ENCODE measurements around the gene SLC36A2. TPM values are rescaled to one million over a fixed set of nuclear protein-coding genes. Genes with fewer than 3 reads are reported as not detected.

The SLC36A2 gene
- total and polyA plus RNA-seq, 9 donors: 0.04 to 0.19 (median 0.12) TPM; not detected in 5

DNA sequence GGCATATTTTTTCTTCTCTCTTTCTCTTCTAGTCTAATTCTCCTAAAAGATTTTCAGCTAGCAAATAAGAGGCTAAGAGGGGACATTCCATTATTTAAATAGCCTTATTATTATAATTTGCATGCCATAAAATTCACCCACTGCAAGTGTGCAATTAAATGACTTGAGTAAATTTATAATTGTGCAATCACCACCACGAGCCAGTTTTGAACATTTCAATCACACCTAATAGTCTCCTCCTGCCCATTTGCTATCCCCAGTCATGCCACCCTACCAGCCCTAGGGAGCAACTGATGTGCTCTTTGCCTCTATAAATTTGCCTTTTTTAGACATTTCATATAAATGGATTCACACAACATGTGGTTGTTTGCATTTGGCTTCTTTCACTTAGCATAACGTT is 12.0 kb upstream of the SLC36A2 start:
- no peaks in the 10 kb centered on the region for H3K36me3 ChIP-seq (ENCODE audit: control insufficient read depth, insufficient read depth, low read length)
- no peak overlapping the region for H3K4me3 ChIP-seq (ENCODE audit: low read length)
- H3K9me3 ChIP-seq (replicated peaks; ENCODE audit: control insufficient read depth, low read depth, low read length): peaks cover 4% of the 10 kb centered on the region
- no peak for DNase-seq
- H3K27ac ChIP-seq (ENCODE audit: low read length): no peak overlapping the region
- no CpG with 5 or more reads among the region's 2 CpGs for WGBS (ENCODE audit: insufficient coverage)
- H3K4me1 ChIP-seq (ENCODE audit: control insufficient read depth, insufficient read depth, low read length): no peaks in the 10 kb centered on the region
- H3K27me3 ChIP-seq (ENCODE audit: control insufficient read depth, insufficient read depth, low read length): no peaks in the 10 kb centered on the region

DNA sequence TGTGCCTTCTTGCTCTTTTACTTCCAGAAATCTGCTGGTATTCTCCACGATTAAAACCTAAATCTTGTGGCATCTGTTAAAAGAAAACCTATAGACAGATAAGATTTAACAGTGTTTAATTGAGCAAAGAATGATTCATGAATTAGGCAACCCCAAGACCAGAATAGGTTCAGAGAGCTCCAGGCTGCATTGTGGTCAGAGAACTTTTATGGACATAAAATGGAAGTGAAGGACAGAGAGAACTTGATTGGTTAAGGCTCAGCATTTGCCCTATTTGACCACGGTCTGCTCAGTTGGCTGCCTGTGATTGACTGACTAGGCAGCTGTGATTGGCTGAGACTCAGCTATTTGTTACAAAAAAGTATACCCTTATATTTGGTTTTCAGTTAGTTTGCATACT is 10.4 kb upstream of the SLC36A2 start:
- Histone ChIP-seq H3K9me3 (replicated peaks; ENCODE audit: control insufficient read depth, low read depth, low read length) (no peaks in the 10 kb centered on the region), H3K27ac (ENCODE audit: low read length) (no peak overlapping the region), H3K4me1 (ENCODE audit: control insufficient read depth, insufficient read depth, low read length) (no peaks in the 10 kb centered on the region), H3K27me3 (ENCODE audit: control insufficient read depth, insufficient read depth, low read length) (no peaks in the 10 kb centered on the region), H3K4me3 (ENCODE audit: low read length) (no peak overlapping the region), H3K36me3 (ENCODE audit: control insufficient read depth, insufficient read depth, low read length) (no peaks in the 10 kb centered on the region)
- no peak for DNase-seq
- 60% methylated on average over 1 of the region's 2 CpGs for WGBS (ENCODE audit: insufficient coverage)

DNA sequence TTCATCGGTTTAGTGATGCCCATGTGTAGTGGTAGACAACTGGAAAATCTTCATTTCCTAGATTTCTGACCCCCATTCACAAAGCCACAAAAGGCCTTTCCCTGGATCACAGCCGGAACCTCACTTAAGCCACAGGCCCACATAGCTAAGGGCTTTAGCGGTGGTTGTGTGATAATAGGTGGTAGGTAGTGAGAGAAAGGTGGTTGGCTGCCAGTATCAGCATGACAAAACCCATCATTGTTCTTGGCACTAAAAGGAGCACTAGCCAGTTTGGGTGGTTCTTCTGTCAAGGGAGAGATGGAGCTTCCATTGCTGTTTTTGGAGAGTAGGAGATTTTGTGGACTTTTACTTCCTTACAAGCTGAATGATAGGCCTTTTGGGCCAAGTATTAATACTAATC is 9.7 kb upstream of the SLC36A2 start:
- Histone ChIP-seq H3K4me3 (ENCODE audit: low read length) (no peak overlapping the region), H3K36me3 (ENCODE audit: control insufficient read depth, insufficient read depth, low read length) (no peaks in the 10 kb centered on the region), H3K9me3 (replicated peaks; ENCODE audit: control insufficient read depth, low read depth, low read length) (no peaks in the 10 kb centered on the region), H3K4me1 (ENCODE audit: control insufficient read depth, insufficient read depth, low read length) (no peaks in the 10 kb centered on the region), H3K27ac (ENCODE audit: low read length) (no peak overlapping the region), H3K27me3 (ENCODE audit: control insufficient read depth, insufficient read depth, low read length) (no peaks in the 10 kb centered on the region)
- no peak for DNase-seq
- WGBS (ENCODE audit: insufficient coverage): no CpG with 5 or more reads among the region's 3 CpGs

DNA sequence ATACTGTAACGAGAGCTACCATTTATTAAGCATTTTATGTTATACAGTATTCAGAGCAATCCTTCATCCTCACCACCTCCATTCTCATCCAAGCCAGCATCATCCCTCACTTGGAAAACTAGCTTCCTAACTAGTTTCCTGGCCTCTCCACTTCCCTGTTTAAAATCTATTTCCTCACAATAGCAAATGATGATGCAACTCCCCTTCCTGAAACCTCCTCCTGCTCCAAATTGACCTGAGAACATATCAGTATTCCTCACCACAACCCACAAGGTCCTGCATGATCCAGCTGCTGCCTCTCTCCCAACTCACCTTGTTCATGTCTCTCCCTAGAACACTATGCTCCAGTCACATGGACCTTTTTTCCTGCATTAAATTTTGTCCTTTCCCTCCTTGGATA is 4.3 kb upstream of the SLC36A2 start:
- Histone ChIP-seq H3K36me3 (ENCODE audit: control insufficient read depth, insufficient read depth, low read length) (no peaks in the 10 kb centered on the region), H3K27me3 (ENCODE audit: control insufficient read depth, insufficient read depth, low read length) (peaks cover 5% of the 10 kb centered on the region), H3K4me3 (ENCODE audit: low read length) (no peak overlapping the region), H3K4me1 (ENCODE audit: control insufficient read depth, insufficient read depth, low read length) (no peaks in the 10 kb centered on the region), H3K9me3 (replicated peaks; ENCODE audit: control insufficient read depth, low read depth, low read length) (no peaks in the 10 kb centered on the region), H3K27ac (ENCODE audit: low read length) (no peak overlapping the region)
- 83% methylated on average over 1 of the region's 1 CpG for WGBS (ENCODE audit: insufficient coverage)
- DNase-seq: no peak

DNA sequence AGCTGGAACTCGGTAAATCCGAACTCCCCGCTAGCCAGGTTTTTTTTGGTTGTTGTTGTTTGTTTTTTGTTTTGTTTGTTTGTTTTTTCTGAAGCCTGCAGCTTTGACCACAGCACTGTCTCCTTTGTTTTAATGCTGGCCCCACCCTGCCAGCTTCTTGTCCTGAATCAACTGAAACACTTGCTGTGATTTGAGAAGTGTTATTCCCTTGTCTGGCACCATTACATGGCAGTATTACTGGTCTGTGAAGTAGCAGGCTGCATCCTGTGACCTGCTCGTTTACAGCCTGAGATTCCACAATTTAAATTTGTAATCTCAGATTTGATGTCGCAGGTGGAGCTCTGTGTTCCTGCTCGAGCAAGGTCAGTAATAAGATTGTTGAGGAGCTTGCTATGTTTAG is 1.4 kb upstream of the SLC36A2 start:
- Histone ChIP-seq H3K36me3 (ENCODE audit: control insufficient read depth, insufficient read depth, low read length) (no peaks in the 10 kb centered on the region), H3K27me3 (ENCODE audit: control insufficient read depth, insufficient read depth, low read length) (peaks cover 10% of the 10 kb centered on the region), H3K4me3 (ENCODE audit: low read length) (no peak overlapping the region), H3K4me1 (ENCODE audit: control insufficient read depth, insufficient read depth, low read length) (no peaks in the 10 kb centered on the region), H3K9me3 (replicated peaks; ENCODE audit: control insufficient read depth, low read depth, low read length) (no peaks in the 10 kb centered on the region), H3K27ac (ENCODE audit: low read length) (no peak overlapping the region)
- DNase-seq: no peak
- WGBS (ENCODE audit: insufficient coverage): 44% methylated on average over 5 of the region's 6 CpGs

DNA sequence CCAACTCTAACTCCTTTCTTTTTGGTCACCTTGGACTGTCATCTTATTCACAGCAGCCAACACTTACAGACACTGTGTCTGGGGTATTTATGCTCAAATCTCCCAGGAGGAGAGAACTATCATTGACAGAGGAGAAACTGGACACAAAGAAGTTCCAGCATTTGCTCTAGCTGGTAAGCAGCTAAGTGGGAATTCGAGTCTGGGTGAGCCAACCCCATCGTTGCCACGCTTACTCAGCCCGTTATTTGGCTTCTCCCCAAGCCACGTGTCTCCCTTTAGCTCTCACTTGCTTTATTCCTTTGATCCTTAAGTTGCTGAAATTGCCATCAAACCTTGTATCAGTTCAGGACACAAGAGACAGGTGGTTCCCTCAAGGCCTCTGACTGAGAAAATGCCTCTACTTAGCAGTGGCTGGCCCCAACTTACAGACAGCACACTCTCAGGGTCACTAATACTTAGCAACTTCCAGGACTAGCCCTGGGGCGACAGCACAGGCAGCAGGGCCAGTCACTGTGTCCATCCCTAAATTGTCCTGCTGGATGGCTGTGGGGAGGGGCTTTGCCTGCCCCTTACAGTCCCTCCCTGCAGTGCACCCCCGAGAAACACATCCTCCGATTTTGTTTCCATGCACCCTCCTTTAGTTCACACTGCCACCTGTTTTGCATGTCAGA is 1.4 kb downstream of the SLC36A2 start:
- Histone ChIP-seq H3K27me3 (ENCODE audit: control insufficient read depth, insufficient read depth, low read length) (peaks cover 14% of the 10 kb centered on the region), H3K4me3 (ENCODE audit: low read length) (no peak overlapping the region), H3K9me3 (replicated peaks; ENCODE audit: control insufficient read depth, low read depth, low read length) (no peaks in the 10 kb centered on the region), H3K36me3 (ENCODE audit: control insufficient read depth, insufficient read depth, low read length) (no peaks in the 10 kb centered on the region), H3K4me1 (ENCODE audit: control insufficient read depth, insufficient read depth, low read length) (no peaks in the 10 kb centered on the region), H3K27ac (ENCODE audit: low read length) (no peak overlapping the region)
- DNase-seq: no peak
- 21% methylated on average over 7 of the region's 8 CpGs for WGBS (ENCODE audit: insufficient coverage)

DNA sequence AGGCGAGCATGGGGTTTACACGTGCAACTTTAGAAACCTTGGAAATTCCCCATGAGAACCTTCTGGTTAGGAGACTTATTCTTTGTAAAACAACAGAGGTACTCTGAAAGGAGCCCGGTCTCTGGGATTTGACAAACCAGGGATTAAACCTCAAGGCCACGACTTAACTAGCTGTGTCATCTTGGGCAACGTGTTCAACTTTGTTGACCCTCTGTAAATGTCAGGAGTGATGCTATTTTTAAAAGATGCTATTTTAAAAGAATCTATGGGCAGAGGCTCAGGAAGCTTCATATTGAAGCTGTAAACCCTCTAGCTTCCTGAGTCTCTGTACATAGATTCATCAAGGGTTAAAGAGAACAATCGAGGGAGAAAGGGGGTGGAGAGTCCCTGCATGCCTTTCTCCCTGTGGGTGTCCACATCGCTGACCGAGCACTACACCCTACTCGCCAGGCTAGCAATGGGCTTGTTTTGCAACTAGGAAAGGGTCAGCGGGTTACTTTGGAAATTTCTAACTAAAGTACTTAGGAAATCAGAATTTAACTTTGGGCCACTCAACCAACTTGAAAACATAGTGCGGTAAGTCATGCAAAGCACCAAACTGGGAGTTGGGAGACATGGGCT is 2.1 kb downstream of the SLC36A2 start:
- H3K36me3 ChIP-seq (ENCODE audit: control insufficient read depth, insufficient read depth, low read length): no peaks in the 10 kb centered on the region
- peaks cover 14% of the 10 kb centered on the region for H3K27me3 ChIP-seq (ENCODE audit: control insufficient read depth, insufficient read depth, low read length)
- WGBS (ENCODE audit: insufficient coverage): 54% methylated on average over 2 of the region's 11 CpGs
- no peak overlapping the region for H3K4me3 ChIP-seq (ENCODE audit: low read length)
- H3K27ac ChIP-seq (ENCODE audit: low read length): no peak overlapping the region
- no peak for DNase-seq
- H3K9me3 ChIP-seq (replicated peaks; ENCODE audit: control insufficient read depth, low read depth, low read length): no peaks in the 10 kb centered on the region
- no peaks in the 10 kb centered on the region for H3K4me1 ChIP-seq (ENCODE audit: control insufficient read depth, insufficient read depth, low read length)

DNA sequence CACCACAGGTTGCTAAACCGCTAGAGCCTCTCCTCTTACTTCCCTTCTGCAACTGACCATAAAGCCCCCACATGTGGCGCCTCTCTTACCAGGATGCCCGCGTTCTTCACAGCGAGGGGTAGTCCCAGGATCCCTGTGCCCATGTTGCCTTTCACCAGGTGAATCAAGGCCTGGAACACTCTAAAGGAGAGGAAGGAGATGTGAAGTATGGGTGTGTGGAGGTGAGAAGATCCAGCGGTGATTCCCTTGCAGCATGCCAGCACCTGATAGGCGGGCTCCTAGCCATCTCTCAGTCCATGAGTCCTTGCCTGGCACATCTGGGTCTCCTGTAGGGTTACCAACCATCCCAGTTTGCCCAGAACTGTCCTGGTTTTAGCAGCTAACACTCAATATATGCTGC is 3.3 kb downstream of the SLC36A2 start:
- Histone ChIP-seq H3K27ac (ENCODE audit: low read length) (no peak overlapping the region), H3K4me3 (ENCODE audit: low read length) (no peak overlapping the region), H3K27me3 (ENCODE audit: control insufficient read depth, insufficient read depth, low read length) (peaks cover 16% of the 10 kb centered on the region), H3K9me3 (replicated peaks; ENCODE audit: control insufficient read depth, low read depth, low read length) (no peaks in the 10 kb centered on the region), H3K4me1 (ENCODE audit: control insufficient read depth, insufficient read depth, low read length) (no peaks in the 10 kb centered on the region), H3K36me3 (ENCODE audit: control insufficient read depth, insufficient read depth, low read length) (no peaks in the 10 kb centered on the region)
- no peak for DNase-seq
- 93% methylated on average over 3 of the region's 7 CpGs for WGBS (ENCODE audit: insufficient coverage)

DNA sequence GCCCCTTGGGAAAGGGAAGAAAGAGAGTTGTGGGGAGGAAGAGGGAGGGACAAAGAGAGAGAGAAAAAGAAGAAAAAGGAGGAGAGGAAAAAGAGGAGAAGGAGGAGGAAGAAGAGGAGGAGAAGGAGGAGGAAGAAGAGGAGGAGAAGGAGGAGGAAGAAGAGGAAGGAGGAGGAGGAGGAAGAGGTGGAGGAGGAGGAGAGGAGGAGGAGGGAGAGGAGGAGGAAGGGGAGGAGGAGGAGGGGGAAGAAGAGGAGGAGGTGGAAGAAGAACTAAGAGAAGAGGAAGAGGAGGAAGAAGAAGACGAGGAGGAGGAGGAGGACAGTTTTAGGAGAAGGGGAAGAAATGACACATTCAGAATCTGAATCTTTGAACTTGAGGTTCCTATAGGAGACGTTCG is 7.4 kb downstream of the SLC36A2 start:
- H3K4me1 ChIP-seq (ENCODE audit: control insufficient read depth, insufficient read depth, low read length): no peaks in the 10 kb centered on the region
- H3K27me3 ChIP-seq (ENCODE audit: control insufficient read depth, insufficient read depth, low read length): peaks cover 12% of the 10 kb centered on the region
- WGBS (ENCODE audit: insufficient coverage): 77% methylated on average over 3 of the region's 3 CpGs
- no peak overlapping the region for H3K27ac ChIP-seq (ENCODE audit: low read length)
- no peaks in the 10 kb centered on the region for H3K9me3 ChIP-seq (replicated peaks; ENCODE audit: control insufficient read depth, low read depth, low read length)
- H3K4me3 ChIP-seq (ENCODE audit: low read length): no peak overlapping the region
- H3K36me3 ChIP-seq (ENCODE audit: control insufficient read depth, insufficient read depth, low read length): no peaks in the 10 kb centered on the region
- no peak for DNase-seq

DNA sequence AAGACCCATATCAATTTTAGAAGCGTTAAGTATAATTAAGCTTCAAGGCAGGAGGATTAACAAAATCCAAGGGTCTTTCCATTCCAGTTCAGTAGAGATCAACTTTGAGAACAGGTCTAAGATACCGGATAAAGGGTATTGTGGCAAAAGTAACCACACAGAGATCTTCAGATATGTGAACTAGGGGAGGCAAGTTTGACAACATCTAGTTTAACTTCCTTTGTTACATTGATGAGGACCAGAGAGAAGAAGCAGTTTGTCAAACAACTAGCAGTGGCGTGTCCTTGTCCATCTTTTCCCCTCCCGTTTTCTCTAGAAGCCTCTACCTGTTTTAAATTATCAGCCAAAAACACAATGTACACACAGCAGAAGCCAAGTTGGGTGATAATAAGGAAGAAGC is 8.6 kb downstream of the SLC36A2 start:
- Histone ChIP-seq H3K9me3 (replicated peaks; ENCODE audit: control insufficient read depth, low read depth, low read length) (no peaks in the 10 kb centered on the region), H3K4me1 (ENCODE audit: control insufficient read depth, insufficient read depth, low read length) (no peaks in the 10 kb centered on the region), H3K27ac (ENCODE audit: low read length) (no peak overlapping the region), H3K4me3 (ENCODE audit: low read length) (no peak overlapping the region), H3K36me3 (ENCODE audit: control insufficient read depth, insufficient read depth, low read length) (no peaks in the 10 kb centered on the region), H3K27me3 (ENCODE audit: control insufficient read depth, insufficient read depth, low read length) (peaks cover 7% of the 10 kb centered on the region)
- DNase-seq: no peak
- WGBS (ENCODE audit: insufficient coverage): no CpG with 5 or more reads among the region's 4 CpGs

Data from muscle of leg (tissue), 11 donors.